PC-9 (cell line): Measurements from ENCODE around the gene PLA2R1. TPM values are rescaled to one million over a fixed set of nuclear protein-coding genes. Genes with fewer than 3 reads are reported as not detected.
"Not testable (repeated sequence)": the region's sequence is repeated elsewhere in the genome, so short reads cannot be mapped to it uniquely, and the experiment has no call there.

Experiments used
- BruUV-seq: library from RNA; stranded (reverse); fragments of 400-500 nt; replicated peaks from 2 replicates; lab custom pipeline; 2021; lab: Mats Ljungman, UMichigan
- CTCF ChIA-PET: fragments of 300-600 bp; sonication (Branson Sonifier 250); formaldehyde crosslinking; loops from one replicate; lab custom pipeline; 2022; ENCODE audit warnings: antibody characterized with exemption; lab: Charles Lee
- POLR2A ChIA-PET: fragments of 300-600 bp; sonication (Branson Sonifier 250); formaldehyde crosslinking; loops from one replicate; lab custom pipeline; 2022; ENCODE audit warnings: antibody characterized with exemption; ENCODE audit not compliant: unreplicated experiment; lab: Charles Lee
- DNase-seq, 2 experiments: peaks; one replicate each; pipeline versions ENCODE4 v3.0.0 to v3.0.0-alpha.2; 2015 to 2022; ENCODE audit warnings: mixed read lengths in 1 of 2
- H2AFZ ChIP-seq: fragments of 200-600 bp; sonication (generic); 2 replicates; pipeline ENCODE4 v1.8.1; 2017; ENCODE audit warnings: antibody characterized with exemption
- H3F3A ChIP-seq: fragments of 200-600 bp; sonication (generic); 2 replicates; pipeline ENCODE4 v1.8.1; 2017; ENCODE audit warnings: antibody characterized with exemption, mild to moderate bottlenecking, low read depth; ENCODE audit not compliant: insufficient read depth
- H3K27ac ChIP-seq: fragments of 200-600 bp; sonication (generic); 2 replicates; pipeline ENCODE4 v1.6.1; 2016; ENCODE audit warnings: mixed run types
- H3K27me3 ChIP-seq: fragments of 200-600 bp; sonication (generic); 2 replicates; pipeline ENCODE4 v1.6.1; 2016; ENCODE audit warnings: low read depth, mixed run types; ENCODE audit not compliant: insufficient read depth
- H3K36me3 ChIP-seq: fragments of 200-600 bp; sonication (generic); 2 replicates; pipeline ENCODE4 v1.6.1; 2016; ENCODE audit warnings: low read depth, mixed run types
- H3K4me1 ChIP-seq: fragments of 200-600 bp; sonication (generic); replicated peaks from 2 replicates; pipeline ENCODE4 v1.6.1; 2016; ENCODE audit warnings: mixed run types; ENCODE audit not compliant: insufficient read depth
- H3K4me2 ChIP-seq: fragments of 200-600 bp; sonication (generic); 2 replicates; pipeline ENCODE4 v1.6.1; 2017; ENCODE audit warnings: mixed run types
- H3K4me3 ChIP-seq: fragments of 200-600 bp; sonication (generic); 2 replicates; pipeline ENCODE4 v1.6.1; 2016; ENCODE audit warnings: mixed run types
- H3K79me2 ChIP-seq: fragments of 200-600 bp; sonication (generic); 2 replicates; pipeline ENCODE4 v1.6.1; 2017; ENCODE audit warnings: low read depth, mixed run types
- H3K9me2 ChIP-seq: fragments of 200-600 bp; sonication (generic); 2 replicates; pipeline ENCODE4 v1.8.1; 2017; ENCODE audit warnings: mild to moderate bottlenecking; ENCODE audit not compliant: insufficient read depth
- H3K9me3 ChIP-seq: fragments of 200-600 bp; sonication (generic); 2 replicates; pipeline ENCODE4 v1.8.1; 2016; ENCODE audit warnings: low read depth; ENCODE audit not compliant: insufficient read depth
- H4K20me1 ChIP-seq: fragments of 200-600 bp; sonication (generic); 2 replicates; pipeline ENCODE4 v1.8.1; 2017; ENCODE audit not compliant: insufficient read depth
- CTCF ChIP-seq: fragments of 200-600 bp; sonication (generic); conservative IDR thresholded peaks from 2 replicates; pipeline ENCODE4 v1.6.1; 2017; ENCODE audit warnings: mixed run types, antibody characterized with exemption, mild to moderate bottlenecking, moderate library complexity
- EZH2 ChIP-seq: fragments of 200-600 bp; sonication (generic); IDR thresholded peaks from 2 replicates; pipeline ENCODE4 v1.8.0; 2017; ENCODE audit warnings: antibody characterized with exemption, low read depth
- intact Hi-C: fragments of 100-400 bp; cut with micrococcal nuclease; formaldehyde crosslinking; loops from one replicate; pipeline ENCODE4 v1.10.0; 2022; ENCODE audit not compliant: unreplicated experiment
- total RNA-seq: library from RNA; stranded (reverse); gene quantifications from 2 replicates; pipeline ENCODE4 v1.2.3, GENCODE V29; 2021

Gene PLA2R1
- total RNA-seq, 1 experiment from 2014 or later = 0.33 TPM

GRCh38 chr2:159973325-159973724 lies 89.1 kb downstream of the PLA2R1 start:
- Histone ChIP-seq H3K9me2 (no peaks in the 10 kb centered on the region), H3K27ac (no peak overlapping the region), H3K79me2 (no peaks in the 10 kb centered on the region), H3K4me1 (no peaks in the 10 kb centered on the region), H3K27me3 (no peaks in the 10 kb centered on the region), H3K36me3 (no peaks in the 10 kb centered on the region), H3K4me3 (no peak overlapping the region), H3K9me3 (no peaks in the 10 kb centered on the region), H2AFZ (no peak overlapping the region), H4K20me1 (no peaks in the 10 kb centered on the region), H3F3A (no peaks in the 10 kb centered on the region), H3K4me2 (no peak overlapping the region)
- no peak for DNase-seq
- intact Hi-C loops = no loop called here
- ChIA-PET CTCF (no interaction called here), POLR2A (no interaction called here)
- TF ChIP-seq CTCF (no peak), EZH2 (no peak)
- BruUV-seq = no TSS peak

- intact Hi-C loops = no loop called here
- Histone ChIP-seq H3F3A (no peaks in the 10 kb centered on the region), H3K9me3 (no peaks in the 10 kb centered on the region), H3K79me2 (no peaks in the 10 kb centered on the region), H3K4me1 (no peaks in the 10 kb centered on the region), H3K27me3 (no peaks in the 10 kb centered on the region), H3K27ac (no peak overlapping the region), H3K9me2 (no peaks in the 10 kb centered on the region), H3K36me3 (no peaks in the 10 kb centered on the region), H3K4me2 (no peak overlapping the region), H3K4me3 (no peak overlapping the region), H4K20me1 (no peaks in the 10 kb centered on the region), H2AFZ (no peak overlapping the region)
- no peak for TF ChIP-seq EZH2
- TF ChIP-seq CTCF = no peak
- CTCF ChIA-PET = no interaction called here
- BruUV-seq = no TSS peak
- POLR2A ChIA-PET = no interaction called here
- DNase-seq = no peak
Observed at GRCh38 chr2:159971365-159972152, 90.9 kb downstream of the PLA2R1 start.

GRCh38 chr2:159970548-159970947 lies 91.9 kb downstream of the PLA2R1 start:
- POLR2A ChIA-PET = not testable (repeated sequence)

More at GRCh38 chr2:159970548-159970947, 91.9 kb downstream of the PLA2R1 start:
- DNase-seq, intact Hi-C loops, H3K27ac ChIP-seq, H3K9me2 ChIP-seq, H3K4me1 ChIP-seq, H3K79me2 ChIP-seq, H3K4me2 ChIP-seq, CTCF ChIA-PET, H3F3A ChIP-seq, H3K36me3 ChIP-seq, H4K20me1 ChIP-seq, H3K9me3 ChIP-seq, H3K27me3 ChIP-seq, H3K4me3 ChIP-seq, H2AFZ ChIP-seq, BruUV-seq: not testable (repeated sequence)
